ENCODE measurements around the gene CPA5.

The CPA5 gene

GRCh38 chr7:130365511-130366441 lies 21.2 kb downstream of the CPA5 start:
- ChIA-PET POLR2A (no interaction called here), CTCF (no interaction called here)
- no peak overlapping the region for H3K4me3 ChIP-seq (ENCODE audit: control insufficient read depth in 1 of 7, extremely low read depth in 1 of 7, insufficient read depth in 4 of 7, low read depth in 2 of 7, low read length in 6 of 7)
- WGBS (ENCODE audit: insufficient coverage): 94% methylated on average over 13 of the region's 15 CpGs
- DNase-seq: peak in 1 of 3 donors; percentile 44
- no peak overlapping the region for H3K27ac ChIP-seq (ENCODE audit: insufficient read depth in 1 of 2, low read depth in 1 of 2, low read length in 2 of 2, poor library complexity in 1 of 2, severe bottlenecking in 2 of 2)
- peaks cover 0 to 42% (median 34%) of the 10 kb centered on the region in 4 experiments for H3K4me1 ChIP-seq (ENCODE audit: control extremely low read depth in 1 of 4, control insufficient read depth in 4 of 4, insufficient read depth in 4 of 4, low read length in 3 of 4)
- peaks cover 0 to 3% (median 0%) of the 10 kb centered on the region in 5 experiments for H3K9me3 ChIP-seq (ENCODE audit: control extremely low read depth in 1 of 5, control insufficient read depth in 4 of 5, insufficient read depth in 2 of 5, low read depth in 1 of 5, low read length in 4 of 5)
- H3K27me3 ChIP-seq (replicated peaks in 2 of 5; ENCODE audit: control insufficient read depth in 4 of 5, insufficient read depth in 5 of 5, low read length in 4 of 5): no peaks in the 10 kb centered on the region
- no peaks in the 10 kb centered on the region for H3K36me3 ChIP-seq (ENCODE audit: control insufficient read depth in 4 of 4, insufficient read depth in 4 of 4, low read length in 3 of 4)

GRCh38 chr7:130366564-130366963 lies 21.9 kb downstream of the CPA5 start:
- no peak overlapping the region for H3K4me3 ChIP-seq (ENCODE audit: control insufficient read depth in 1 of 7, extremely low read depth in 1 of 7, insufficient read depth in 4 of 7, low read depth in 2 of 7, low read length in 6 of 7)
- no peak overlapping the region for H3K27ac ChIP-seq (ENCODE audit: insufficient read depth in 1 of 2, low read depth in 1 of 2, low read length in 2 of 2, poor library complexity in 1 of 2, severe bottlenecking in 2 of 2)
- H3K4me1 ChIP-seq (ENCODE audit: control extremely low read depth in 1 of 4, control insufficient read depth in 4 of 4, insufficient read depth in 4 of 4, low read length in 3 of 4): peaks cover 0 to 46% (median 34%) of the 10 kb centered on the region in 4 experiments
- no peak for DNase-seq
- ChIA-PET CTCF (no interaction called here), POLR2A (no interaction called here)
- no peaks in the 10 kb centered on the region for H3K36me3 ChIP-seq (ENCODE audit: control insufficient read depth in 4 of 4, insufficient read depth in 4 of 4, low read length in 3 of 4)
- 96% methylated on average over 6 of the region's 6 CpGs for WGBS (ENCODE audit: insufficient coverage)
- no peaks in the 10 kb centered on the region for H3K27me3 ChIP-seq (replicated peaks in 2 of 5; ENCODE audit: control insufficient read depth in 4 of 5, insufficient read depth in 5 of 5, low read length in 4 of 5)
- no peaks in the 10 kb centered on the region for H3K9me3 ChIP-seq (ENCODE audit: control extremely low read depth in 1 of 5, control insufficient read depth in 4 of 5, insufficient read depth in 2 of 5, low read depth in 1 of 5, low read length in 4 of 5)

GRCh38 chr7:130367088-130367755 lies 22.6 kb downstream of the CPA5 start:
- WGBS (ENCODE audit: insufficient coverage): 99% methylated on average over 8 of the region's 13 CpGs
- DNase-seq: no peak
- Histone ChIP-seq H3K9me3 (ENCODE audit: control extremely low read depth in 1 of 5, control insufficient read depth in 4 of 5, insufficient read depth in 2 of 5, low read depth in 1 of 5, low read length in 4 of 5) (peaks cover 0 to 4% (median 0%) of the 10 kb centered on the region in 5 experiments), H3K4me3 (ENCODE audit: control insufficient read depth in 1 of 7, extremely low read depth in 1 of 7, insufficient read depth in 4 of 7, low read depth in 2 of 7, low read length in 6 of 7) (no peak overlapping the region), H3K36me3 (ENCODE audit: control insufficient read depth in 4 of 4, insufficient read depth in 4 of 4, low read length in 3 of 4) (no peaks in the 10 kb centered on the region), H3K27me3 (replicated peaks in 2 of 5; ENCODE audit: control insufficient read depth in 4 of 5, insufficient read depth in 5 of 5, low read length in 4 of 5) (no peaks in the 10 kb centered on the region), H3K27ac (ENCODE audit: insufficient read depth in 1 of 2, low read depth in 1 of 2, low read length in 2 of 2, poor library complexity in 1 of 2, severe bottlenecking in 2 of 2) (no peak overlapping the region), H3K4me1 (ENCODE audit: control extremely low read depth in 1 of 4, control insufficient read depth in 4 of 4, insufficient read depth in 4 of 4, low read length in 3 of 4) (peaks cover 0 to 46% (median 34%) of the 10 kb centered on the region in 4 experiments)
- CTCF ChIA-PET: no interaction called here
- POLR2A ChIA-PET: no interaction called here

DNA sequence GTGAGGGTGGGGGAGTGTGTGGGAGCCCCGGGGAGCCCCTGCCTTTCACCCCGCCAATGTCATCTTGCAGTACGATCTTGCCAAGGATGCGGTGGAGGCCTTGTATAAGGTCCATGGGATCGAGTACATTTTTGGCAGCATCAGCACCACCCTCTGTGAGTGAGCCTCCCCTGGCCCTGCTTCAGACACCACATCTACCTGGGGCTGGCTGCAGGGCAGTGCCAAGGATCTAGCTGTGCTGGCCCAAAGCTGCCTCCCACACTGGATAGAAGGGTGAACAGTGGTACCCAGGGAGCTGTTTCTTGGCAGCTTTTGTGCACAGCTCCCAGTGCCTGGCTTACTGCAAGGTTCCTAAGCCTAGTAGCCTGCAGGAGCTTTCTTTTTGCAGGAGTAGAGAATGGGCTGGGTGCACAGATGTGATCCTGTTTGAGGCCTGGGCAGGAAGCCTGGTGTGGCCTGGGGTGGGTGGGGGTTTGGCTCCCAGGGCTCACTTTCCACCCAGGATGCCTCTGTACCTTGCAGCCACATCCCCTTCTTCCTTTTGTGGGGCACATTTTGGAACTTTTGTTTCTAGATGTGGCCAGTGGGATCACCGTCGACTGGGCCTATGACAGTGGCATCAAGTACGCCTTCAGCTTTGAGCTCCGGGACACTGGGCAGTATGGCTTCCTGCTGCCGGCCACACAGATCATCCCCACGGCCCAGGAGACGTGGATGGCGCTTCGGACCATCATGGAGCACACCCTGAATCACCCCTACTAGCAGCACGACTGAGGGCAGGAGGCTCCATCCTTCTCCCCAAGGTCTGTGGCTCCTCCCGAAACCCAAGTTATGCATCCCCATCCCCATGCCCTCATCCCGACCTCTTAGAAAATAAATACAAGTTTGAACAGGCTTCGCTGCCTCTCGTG lies 23.5 kb downstream of the CPA5 start:
- peak; percentile 22 to 88 (median 82) for DNase-seq
- peak overlapping the region; percentile 4 to 12 for H3K27ac ChIP-seq (ENCODE audit: insufficient read depth in 1 of 2, low read depth in 1 of 2, low read length in 2 of 2, poor library complexity in 1 of 2, severe bottlenecking in 2 of 2)
- H3K27me3 ChIP-seq (replicated peaks in 2 of 5; ENCODE audit: control insufficient read depth in 4 of 5, insufficient read depth in 5 of 5, low read length in 4 of 5): no peaks in the 10 kb centered on the region
- 77% methylated on average over 18 of the region's 19 CpGs for WGBS (ENCODE audit: insufficient coverage)
- POLR2A ChIA-PET: no interaction called here
- peak overlapping the region in 1 of 7 experiments; percentile 25 for H3K4me3 ChIP-seq (ENCODE audit: control insufficient read depth in 1 of 7, extremely low read depth in 1 of 7, insufficient read depth in 4 of 7, low read depth in 2 of 7, low read length in 6 of 7)
- peaks cover 0 to 55% (median 37%) of the 10 kb centered on the region in 4 experiments for H3K4me1 ChIP-seq (ENCODE audit: control extremely low read depth in 1 of 4, control insufficient read depth in 4 of 4, insufficient read depth in 4 of 4, low read length in 3 of 4)
- peaks cover 0 to 4% (median 0%) of the 10 kb centered on the region in 5 experiments for H3K9me3 ChIP-seq (ENCODE audit: control extremely low read depth in 1 of 5, control insufficient read depth in 4 of 5, insufficient read depth in 2 of 5, low read depth in 1 of 5, low read length in 4 of 5)
- CTCF ChIA-PET: no interaction called here
- H3K36me3 ChIP-seq (ENCODE audit: control insufficient read depth in 4 of 4, insufficient read depth in 4 of 4, low read length in 3 of 4): no peaks in the 10 kb centered on the region

GRCh38 chr7:130369110-130369711 lies 24.6 kb downstream of the CPA5 start:
- WGBS (ENCODE audit: insufficient coverage): 55% methylated on average over 5 of the region's 10 CpGs
- peak; percentile 47 to 73 (median 62) for DNase-seq
- peak overlapping the region in 1 of 7 experiments; percentile 13 for H3K4me3 ChIP-seq (ENCODE audit: control insufficient read depth in 1 of 7, extremely low read depth in 1 of 7, insufficient read depth in 4 of 7, low read depth in 2 of 7, low read length in 6 of 7)
- CTCF ChIA-PET: no interaction called here
- no peaks in the 10 kb centered on the region for H3K27me3 ChIP-seq (replicated peaks in 2 of 5; ENCODE audit: control insufficient read depth in 4 of 5, insufficient read depth in 5 of 5, low read length in 4 of 5)
- peaks cover 0 to 4% (median 0%) of the 10 kb centered on the region in 5 experiments for H3K9me3 ChIP-seq (ENCODE audit: control extremely low read depth in 1 of 5, control insufficient read depth in 4 of 5, insufficient read depth in 2 of 5, low read depth in 1 of 5, low read length in 4 of 5)
- H3K27ac ChIP-seq (ENCODE audit: insufficient read depth in 1 of 2, low read depth in 1 of 2, low read length in 2 of 2, poor library complexity in 1 of 2, severe bottlenecking in 2 of 2): peak overlapping the region in 1 of 2 experiments; percentile 32
- peaks cover 0 to 59% (median 38%) of the 10 kb centered on the region in 4 experiments for H3K4me1 ChIP-seq (ENCODE audit: control extremely low read depth in 1 of 4, control insufficient read depth in 4 of 4, insufficient read depth in 4 of 4, low read length in 3 of 4)
- POLR2A ChIA-PET: no interaction called here
- no peaks in the 10 kb centered on the region for H3K36me3 ChIP-seq (ENCODE audit: control insufficient read depth in 4 of 4, insufficient read depth in 4 of 4, low read length in 3 of 4)

GRCh38 chr7:130369831-130370550 lies 25.4 kb downstream of the CPA5 start:
- ChIA-PET CTCF (no interaction called here), POLR2A (no interaction called here)
- Histone ChIP-seq H3K9me3 (ENCODE audit: control extremely low read depth in 1 of 5, control insufficient read depth in 4 of 5, insufficient read depth in 2 of 5, low read depth in 1 of 5, low read length in 4 of 5) (peaks cover 0 to 4% (median 0%) of the 10 kb centered on the region in 5 experiments), H3K27me3 (replicated peaks in 2 of 5; ENCODE audit: control insufficient read depth in 4 of 5, insufficient read depth in 5 of 5, low read length in 4 of 5) (no peaks in the 10 kb centered on the region), H3K27ac (ENCODE audit: insufficient read depth in 1 of 2, low read depth in 1 of 2, low read length in 2 of 2, poor library complexity in 1 of 2, severe bottlenecking in 2 of 2) (no peak overlapping the region), H3K36me3 (ENCODE audit: control insufficient read depth in 4 of 4, insufficient read depth in 4 of 4, low read length in 3 of 4) (no peaks in the 10 kb centered on the region), H3K4me3 (ENCODE audit: control insufficient read depth in 1 of 7, extremely low read depth in 1 of 7, insufficient read depth in 4 of 7, low read depth in 2 of 7, low read length in 6 of 7) (no peak overlapping the region), H3K4me1 (ENCODE audit: control extremely low read depth in 1 of 4, control insufficient read depth in 4 of 4, insufficient read depth in 4 of 4, low read length in 3 of 4) (peaks cover 0 to 59% (median 38%) of the 10 kb centered on the region in 4 experiments)
- WGBS (ENCODE audit: insufficient coverage): 92% methylated on average over 2 of the region's 3 CpGs
- DNase-seq: no peak
